ENCODE results near the gene PPIF.
"Not testable (repeated sequence)": the region's sequence is repeated elsewhere in the genome, so short reads cannot be mapped to it uniquely, and the experiment has no call there.

PPIF gene

DNA sequence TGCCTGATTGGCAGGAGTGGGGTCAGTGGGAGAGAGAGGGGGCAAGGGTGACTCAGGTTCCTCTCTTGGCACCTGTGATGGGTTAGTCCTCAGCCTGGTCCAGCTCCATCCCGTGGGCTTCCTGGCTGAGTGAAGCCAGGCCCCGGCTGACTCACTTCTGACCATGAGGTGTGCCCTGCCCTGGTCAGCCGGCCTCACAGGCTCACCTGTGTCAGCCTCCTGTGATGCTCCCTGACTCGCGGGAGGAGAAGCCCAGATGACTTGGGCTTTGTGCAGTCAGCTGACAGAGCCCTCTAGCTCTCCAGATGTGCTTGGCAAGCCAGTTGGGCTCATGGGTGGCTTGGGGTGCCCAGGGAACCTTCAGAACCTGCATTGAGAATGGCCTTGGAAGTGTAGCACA is 16.0 kb upstream of the PPIF start:
- no peak overlapping the region for H3K4me3 ChIP-seq (ENCODE audit: low read depth, low read length)
- in situ Hi-C loops (cut with HindIII; ENCODE audit: low sequenced_read_pairs) = no loop called here
- DNase-seq (ENCODE audit: low read depth) = no peak
- TF ChIP-seq CTCF (IDR thresholded peaks at IDR 0.05; ENCODE audit: low read depth, low read length, missing control alignments) = no peak

DNA sequence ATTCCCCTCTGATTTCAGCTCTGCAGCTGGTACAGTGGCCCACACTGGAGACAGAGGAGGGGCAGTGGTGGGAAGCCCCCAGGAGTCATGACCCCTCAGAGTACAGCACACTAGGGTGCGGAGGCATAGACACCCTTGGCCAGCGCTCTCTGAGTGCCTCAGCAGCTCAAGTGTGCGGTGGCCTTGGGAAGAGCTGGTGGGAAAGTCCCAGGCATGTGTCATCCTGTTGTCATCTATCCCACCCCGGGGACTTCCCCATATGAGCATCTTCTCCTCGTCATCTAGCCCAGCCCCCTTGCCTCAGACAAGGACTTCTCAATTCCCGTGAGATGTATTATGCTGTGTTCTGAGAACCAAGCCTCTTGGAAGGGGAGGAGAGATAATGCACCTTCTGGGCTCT is 15.6 kb upstream of the PPIF start:
- no peak overlapping the region for H3K4me3 ChIP-seq (ENCODE audit: low read depth, low read length)
- in situ Hi-C loops (cut with HindIII; ENCODE audit: low sequenced_read_pairs) = no loop called here
- no peak for DNase-seq (ENCODE audit: low read depth)
- no peak for TF ChIP-seq CTCF (IDR thresholded peaks at IDR 0.05; ENCODE audit: low read depth, low read length, missing control alignments)

GRCh38 chr10:79332610-79333315 is 14.5 kb upstream of the PPIF start:
- DNase-seq (ENCODE audit: low read depth); in situ Hi-C loops (cut with HindIII; ENCODE audit: low sequenced_read_pairs); H3K4me3 ChIP-seq (ENCODE audit: low read depth, low read length): not testable (repeated sequence)

GRCh38 chr10:79333513-79333912 is 13.8 kb upstream of the PPIF start:
- no peak for DNase-seq (ENCODE audit: low read depth)
- H3K4me3 ChIP-seq (ENCODE audit: low read depth, low read length) = no peak overlapping the region
- no peak for TF ChIP-seq CTCF (IDR thresholded peaks at IDR 0.05; ENCODE audit: low read depth, low read length, missing control alignments)
- in situ Hi-C loops (cut with HindIII; ENCODE audit: low sequenced_read_pairs) = no loop called here

DNA sequence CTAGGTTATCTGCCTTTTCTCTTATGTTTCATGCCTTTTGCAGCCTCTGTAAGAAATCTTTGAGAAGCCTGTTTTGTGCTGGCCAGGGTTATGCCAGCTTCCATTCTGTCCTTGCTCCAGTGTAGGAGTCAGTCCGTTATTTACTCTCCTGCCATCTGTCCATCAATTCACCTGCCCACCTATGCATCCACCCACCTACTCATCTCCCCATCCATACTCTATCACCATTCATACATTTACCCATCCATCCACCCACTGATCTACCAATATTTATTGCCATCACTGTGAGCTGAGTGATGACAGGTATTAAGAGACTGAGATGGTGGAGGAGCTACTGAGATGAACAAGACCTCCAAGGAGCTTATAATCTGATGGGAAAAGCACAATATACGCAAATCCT is 12.7 kb upstream of the PPIF start:
- no peak for DNase-seq (ENCODE audit: low read depth)
- in situ Hi-C loops (cut with HindIII; ENCODE audit: low sequenced_read_pairs) = no loop called here
- TF ChIP-seq CTCF (IDR thresholded peaks at IDR 0.05; ENCODE audit: low read depth, low read length, missing control alignments) = no peak
- H3K4me3 ChIP-seq (ENCODE audit: low read depth, low read length) = no peak overlapping the region

DNA sequence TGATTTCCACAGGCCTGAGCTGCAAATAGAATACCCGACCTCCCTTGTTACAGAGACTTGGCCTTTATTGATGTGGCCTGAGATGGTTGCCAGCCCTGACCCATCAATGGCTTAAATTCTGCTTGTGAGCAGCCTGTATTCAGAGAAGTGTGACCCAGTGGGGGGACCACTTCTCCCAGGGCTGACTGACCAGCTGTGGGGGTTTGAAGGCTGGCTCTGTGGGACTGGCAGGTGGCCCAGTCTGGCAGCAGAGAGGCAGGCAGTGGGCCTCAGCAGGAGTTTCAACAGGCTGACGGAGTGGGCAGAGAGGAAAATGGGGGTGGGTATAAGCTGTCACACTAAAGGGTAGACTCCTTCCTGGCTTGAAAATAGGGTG is 12.2 kb upstream of the PPIF start:
- no peak overlapping the region for H3K4me3 ChIP-seq (ENCODE audit: low read depth, low read length)
- in situ Hi-C loops (cut with HindIII; ENCODE audit: low sequenced_read_pairs) = no loop called here
- no peak for TF ChIP-seq CTCF (IDR thresholded peaks at IDR 0.05; ENCODE audit: low read depth, low read length, missing control alignments)
- DNase-seq (ENCODE audit: low read depth) = no peak

GRCh38 chr10:79335470-79336235 is 11.6 kb upstream of the PPIF start:
- DNase-seq (ENCODE audit: low read depth) = no peak
- in situ Hi-C loops (cut with HindIII; ENCODE audit: low sequenced_read_pairs) = no loop called here

More at GRCh38 chr10:79335470-79336235, 11.6 kb upstream of the PPIF start:
- TF ChIP-seq CTCF (IDR thresholded peaks at IDR 0.05; ENCODE audit: low read depth, low read length, missing control alignments) = no peak
- no peak overlapping the region for H3K4me3 ChIP-seq (ENCODE audit: low read depth, low read length)

Measured in astrocyte of the cerebellum (primary cell).